ENCODE measurements around the gene SNW1.
A peak's percentile ranks its signal among the peaks of the same experiment; 100 is the strongest.

Gene SNW1

GRCh38 chr14:77707724-77708408 is 53.1 kb downstream of the SNW1 start, which contains the start of the genes ALKBH1 and SLIRP:
Gene ALKBH1 (minus strand): TSS chr14:77708023. CDS start chr14:77708004, 19 bp downstream.
Gene SLIRP (plus strand): TSS chr14:77708103. CDS start chr14:77708112, 9 bp downstream.
- DNase-seq (ENCODE audit: low read depth), result peak; percentile 75
- peak within 1 kb of the TSS; percentile 84 for H3K4me3 ChIP-seq (ENCODE audit: control insufficient read depth, low read depth, low read length)
- TF ChIP-seq CTCF (conservative IDR thresholded peaks at IDR 0.05; ENCODE audit: control insufficient read depth, insufficient read depth, low read depth, low read length), result no peak

- TF ChIP-seq CTCF (conservative IDR thresholded peaks at IDR 0.05; ENCODE audit: control insufficient read depth, insufficient read depth, low read depth, low read length), result peak; percentile 65
- DNase-seq (ENCODE audit: low read depth), result peak; percentile 60
- H3K4me3 ChIP-seq (ENCODE audit: control insufficient read depth, low read depth, low read length), result peak overlapping the region; percentile 84
These were observed 53.6 kb downstream of the SNW1 start for GRCh38 chr14:77707355-77707723.

GRCh38 chr14:77691259-77691658 is 69.7 kb downstream of the SNW1 start:
- DNase-seq (ENCODE audit: low read depth), result no peak
- TF ChIP-seq CTCF (conservative IDR thresholded peaks at IDR 0.05; ENCODE audit: control insufficient read depth, insufficient read depth, low read depth, low read length), result no peak

GRCh38 chr14:77682158-77682553 is 78.8 kb downstream of the SNW1 start:
- TF ChIP-seq CTCF (conservative IDR thresholded peaks at IDR 0.05; ENCODE audit: control insufficient read depth, insufficient read depth, low read depth, low read length), result no peak
- peak; percentile 42 for DNase-seq (ENCODE audit: low read depth)
- H3K4me3 ChIP-seq (ENCODE audit: control insufficient read depth, low read depth, low read length), result no peak overlapping the region

More at GRCh38 chr14:77691259-77691658, 69.7 kb downstream of the SNW1 start:
- H3K4me3 ChIP-seq (ENCODE audit: control insufficient read depth, low read depth, low read length), result no peak overlapping the region

GRCh38 chr14:77681196-77682157 is 79.5 kb downstream of the SNW1 start:
- peak; percentile 57 for DNase-seq (ENCODE audit: low read depth)
- no peak for TF ChIP-seq CTCF (conservative IDR thresholded peaks at IDR 0.05; ENCODE audit: control insufficient read depth, insufficient read depth, low read depth, low read length)
- no peak overlapping the region for H3K4me3 ChIP-seq (ENCODE audit: control insufficient read depth, low read depth, low read length)

- TF ChIP-seq CTCF (conservative IDR thresholded peaks at IDR 0.05; ENCODE audit: control insufficient read depth, insufficient read depth, low read depth, low read length), result no peak
- DNase-seq (ENCODE audit: low read depth), result no peak
- no peak overlapping the region for H3K4me3 ChIP-seq (ENCODE audit: control insufficient read depth, low read depth, low read length)
These were observed 86.0 kb downstream of the SNW1 start for GRCh38 chr14:77674931-77675330.

All from fibroblast of mammary gland (primary cell).